Stimulated activated naive CD8-positive, alpha-beta T cell treated with anti-CD3 and anti-CD28 coated beads, Interleukin-15, Interleukin-2, amounts not matched to agents 100 ng/mL and 50 ng/mL, for 24 hours (primary cell): ENCODE measurements around the gene TYW3.

Source experiments
- H3K27ac Mint-ChIP-seq: one replicate; pipeline ENCODE4 v1.8.0; 2021; ENCODE audit warnings: mild to moderate bottlenecking, mixed read lengths
- H3K27me3 Mint-ChIP-seq: one replicate; pipeline ENCODE4 v1.8.0; 2021; ENCODE audit warnings: mixed read lengths
- H3K36me3 Mint-ChIP-seq: one replicate; pipeline ENCODE4 v1.8.0; 2021; ENCODE audit warnings: low read depth, mixed read lengths
- H3K4me1 Mint-ChIP-seq: one replicate; pipeline ENCODE4 v1.8.0; 2021; ENCODE audit warnings: low read depth, mixed read lengths
- H3K4me3 Mint-ChIP-seq: one replicate; pipeline ENCODE4 v1.8.0; 2021; ENCODE audit warnings: mild to moderate bottlenecking, mixed read lengths
- H3K9me3 Mint-ChIP-seq: one replicate; pipeline ENCODE4 v1.8.0; 2021; ENCODE audit warnings: mixed read lengths

TYW3 gene, protein sequence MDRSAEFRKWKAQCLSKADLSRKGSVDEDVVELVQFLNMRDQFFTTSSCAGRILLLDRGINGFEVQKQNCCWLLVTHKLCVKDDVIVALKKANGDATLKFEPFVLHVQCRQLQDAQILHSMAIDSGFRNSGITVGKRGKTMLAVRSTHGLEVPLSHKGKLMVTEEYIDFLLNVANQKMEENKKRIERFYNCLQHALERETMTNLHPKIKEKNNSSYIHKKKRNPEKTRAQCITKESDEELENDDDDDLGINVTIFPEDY

DNA sequence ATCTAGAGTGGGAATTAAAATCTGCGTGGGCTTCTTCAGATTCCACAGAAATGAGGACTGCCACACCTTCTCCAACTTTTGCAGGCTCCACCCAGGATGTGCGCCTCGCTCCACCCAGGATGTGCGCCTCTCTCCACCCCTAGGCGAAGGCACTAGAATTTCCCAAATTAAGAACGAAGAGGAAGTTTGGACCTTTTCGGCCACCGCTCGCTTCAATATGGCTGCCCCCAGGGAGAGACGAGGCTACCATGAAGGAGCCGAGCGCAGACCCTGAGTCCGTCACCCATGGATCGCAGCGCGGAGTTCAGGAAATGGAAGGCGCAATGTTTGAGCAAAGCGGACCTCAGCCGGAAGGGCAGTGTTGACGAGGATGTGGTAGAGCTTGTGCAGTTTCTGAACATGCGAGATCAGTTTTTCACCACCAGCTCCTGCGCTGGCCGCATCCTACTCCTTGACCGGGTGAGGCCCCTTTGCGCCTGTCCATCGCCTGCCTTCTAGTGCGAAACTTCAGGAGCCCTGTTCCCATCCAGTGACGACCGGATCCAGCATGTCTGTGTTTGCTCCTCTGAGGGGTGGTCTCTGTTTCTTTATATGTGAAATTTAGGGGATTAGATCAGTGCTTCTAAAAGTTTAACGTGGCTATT lies at the start of gene TYW3, which contains the start of gene CRYZ:
Gene TYW3, plus strand, starts transcription at position 193 of the 644 bp plus-strand sequence. Its CDS starts 93 bp downstream, at position 286.
Gene CRYZ, minus strand, starts transcription at position 91 of the 644 bp plus-strand sequence. CDS start 8,229 bp downstream, outside the sequence.
- Mint-ChIP-seq H3K9me3 (no peaks in the 10 kb centered on the region), H3K4me1 (peaks cover 57% of the 10 kb centered on the region), H3K4me3 (peak within 1 kb of the TSS; percentile 94), H3K36me3 (peaks cover 33% of the 10 kb centered on the region), H3K27ac (peak within 1 kb of the TSS; percentile 97), H3K27me3 (no peaks in the 10 kb centered on the region)

- Mint-ChIP-seq H3K27ac (no peak overlapping the region), H3K36me3 (no peaks in the 10 kb centered on the region), H3K27me3 (peaks cover 6% of the 10 kb centered on the region), H3K4me1 (no peaks in the 10 kb centered on the region), H3K4me3 (no peak overlapping the region), H3K9me3 (no peaks in the 10 kb centered on the region)
Observed at GRCh38 chr1:74683656-74684055, 49.3 kb upstream of the TYW3 start.

DNA sequence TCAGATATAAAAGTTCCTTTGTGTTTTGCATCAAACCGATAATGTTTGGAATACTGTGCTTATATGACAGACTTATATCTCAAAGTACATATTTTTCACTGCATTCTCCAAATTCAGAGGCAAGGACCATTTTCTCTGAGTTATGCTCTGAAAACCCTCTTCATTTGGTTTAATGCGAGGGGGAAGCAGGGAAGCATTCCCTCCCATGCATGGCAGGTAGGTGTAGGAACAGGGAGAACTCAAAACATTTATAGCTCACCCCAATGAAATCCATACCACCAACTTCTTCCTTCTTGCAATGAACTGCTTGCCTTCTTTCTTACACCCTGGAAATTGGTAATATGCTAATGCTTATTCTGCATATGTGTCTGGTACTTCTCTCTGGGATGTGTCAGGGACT lies 48.7 kb upstream of the TYW3 start:
- H3K36me3 Mint-ChIP-seq = no peaks in the 10 kb centered on the region
- H3K4me1 Mint-ChIP-seq = no peaks in the 10 kb centered on the region
- no peak overlapping the region for H3K4me3 Mint-ChIP-seq
- peaks cover 6% of the 10 kb centered on the region for H3K27me3 Mint-ChIP-seq
- no peaks in the 10 kb centered on the region for H3K9me3 Mint-ChIP-seq
- no peak overlapping the region for H3K27ac Mint-ChIP-seq

- Mint-ChIP-seq H3K27me3 (peaks cover 11% of the 10 kb centered on the region), H3K4me3 (no peak overlapping the region), H3K36me3 (no peaks in the 10 kb centered on the region), H3K9me3 (no peaks in the 10 kb centered on the region), H3K4me1 (no peaks in the 10 kb centered on the region), H3K27ac (no peak overlapping the region)
Observed at GRCh38 chr1:74686928-74687327, 46.0 kb upstream of the TYW3 start.

- Mint-ChIP-seq H3K4me3 (no peak overlapping the region), H3K9me3 (no peaks in the 10 kb centered on the region)
Observed at GRCh38 chr1:74689621-74690363, 43.2 kb upstream of the TYW3 start.

DNA sequence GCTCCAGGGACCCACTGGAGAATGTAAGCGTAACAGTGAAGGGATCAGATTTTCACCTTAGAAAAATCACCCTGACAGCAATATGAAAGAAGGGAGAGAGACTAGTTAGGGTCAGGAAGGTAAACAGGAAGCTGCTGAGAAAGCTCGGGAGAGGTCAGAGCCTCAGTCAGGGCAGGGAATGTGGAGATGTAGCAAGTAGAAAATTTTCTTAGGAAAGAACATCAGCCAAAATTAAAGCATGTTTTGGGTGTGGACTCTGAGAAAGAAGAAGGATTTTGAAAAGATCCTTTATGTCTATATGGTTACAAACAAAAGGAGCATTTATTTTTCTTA lies 42.6 kb upstream of the TYW3 start:
- no peak overlapping the region for H3K4me3 Mint-ChIP-seq
- H3K4me1 Mint-ChIP-seq = no peaks in the 10 kb centered on the region
- H3K27me3 Mint-ChIP-seq = peaks cover 7% of the 10 kb centered on the region
- no peaks in the 10 kb centered on the region for H3K9me3 Mint-ChIP-seq
- no peak overlapping the region for H3K27ac Mint-ChIP-seq
- H3K36me3 Mint-ChIP-seq = no peaks in the 10 kb centered on the region

More at GRCh38 chr1:74689621-74690363, 43.2 kb upstream of the TYW3 start:
- H3K4me1 Mint-ChIP-seq = no peaks in the 10 kb centered on the region
- peaks cover 10% of the 10 kb centered on the region for H3K27me3 Mint-ChIP-seq
- no peak overlapping the region for H3K27ac Mint-ChIP-seq
- no peaks in the 10 kb centered on the region for H3K36me3 Mint-ChIP-seq

DNA sequence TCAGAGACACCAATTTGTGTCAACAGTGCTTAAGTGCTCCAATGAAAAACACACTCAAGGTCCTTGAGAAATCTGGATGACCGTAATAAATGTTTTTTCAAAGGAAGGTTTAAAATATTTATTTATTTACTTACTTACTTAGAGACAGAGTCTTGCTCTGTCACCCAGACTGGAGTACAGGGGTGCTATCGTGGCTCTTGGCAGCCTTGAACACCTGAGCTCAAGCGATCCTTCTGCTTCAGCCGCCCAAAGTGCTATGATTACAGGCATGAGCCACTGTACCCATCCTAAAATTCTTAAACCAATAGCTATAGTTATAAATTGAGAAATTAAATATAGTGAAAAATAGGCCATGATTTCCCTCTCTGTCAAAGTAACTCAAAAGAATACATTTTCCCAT lies 42.0 kb upstream of the TYW3 start:
- H3K27me3 Mint-ChIP-seq = peaks cover 7% of the 10 kb centered on the region
- no peaks in the 10 kb centered on the region for H3K4me1 Mint-ChIP-seq
- no peaks in the 10 kb centered on the region for H3K36me3 Mint-ChIP-seq
- H3K4me3 Mint-ChIP-seq = no peak overlapping the region
- no peak overlapping the region for H3K27ac Mint-ChIP-seq
- no peaks in the 10 kb centered on the region for H3K9me3 Mint-ChIP-seq

GRCh38 chr1:74693473-74693872 lies 39.5 kb upstream of the TYW3 start:
- no peaks in the 10 kb centered on the region for H3K4me1 Mint-ChIP-seq
- H3K36me3 Mint-ChIP-seq = no peaks in the 10 kb centered on the region
- no peak overlapping the region for H3K4me3 Mint-ChIP-seq
- no peak overlapping the region for H3K27ac Mint-ChIP-seq
- no peaks in the 10 kb centered on the region for H3K9me3 Mint-ChIP-seq
- peaks cover 7% of the 10 kb centered on the region for H3K27me3 Mint-ChIP-seq

- Mint-ChIP-seq H3K27ac (no peak overlapping the region), H3K36me3 (peaks cover 10% of the 10 kb centered on the region), H3K9me3 (no peaks in the 10 kb centered on the region), H3K4me1 (no peaks in the 10 kb centered on the region), H3K27me3 (no peaks in the 10 kb centered on the region), H3K4me3 (no peak overlapping the region)
Observed at GRCh38 chr1:74697832-74698231, 35.1 kb upstream of the TYW3 start.

DNA sequence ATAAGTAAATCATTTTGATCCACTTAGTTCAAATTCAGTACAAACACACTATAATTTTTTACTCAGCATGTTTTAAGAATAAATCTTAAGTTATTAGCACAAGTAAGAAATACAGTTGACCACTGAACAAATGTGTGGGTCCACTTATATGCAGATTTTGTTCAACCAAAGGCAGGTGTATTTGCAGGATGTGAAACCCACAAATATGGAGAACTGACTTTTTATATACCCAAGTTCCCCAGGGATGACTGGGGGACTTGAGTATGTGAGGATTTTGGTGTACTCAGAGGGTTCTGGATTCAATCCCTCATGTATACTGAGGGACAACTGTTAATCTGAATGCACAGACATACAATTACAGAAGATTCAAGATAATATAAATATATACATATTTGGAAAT lies 33.6 kb upstream of the TYW3 start:
- Mint-ChIP-seq H3K4me3 (no peak overlapping the region), H3K4me1 (no peaks in the 10 kb centered on the region), H3K27me3 (no peaks in the 10 kb centered on the region), H3K36me3 (peaks cover 21% of the 10 kb centered on the region), H3K9me3 (no peaks in the 10 kb centered on the region), H3K27ac (no peak overlapping the region)

DNA sequence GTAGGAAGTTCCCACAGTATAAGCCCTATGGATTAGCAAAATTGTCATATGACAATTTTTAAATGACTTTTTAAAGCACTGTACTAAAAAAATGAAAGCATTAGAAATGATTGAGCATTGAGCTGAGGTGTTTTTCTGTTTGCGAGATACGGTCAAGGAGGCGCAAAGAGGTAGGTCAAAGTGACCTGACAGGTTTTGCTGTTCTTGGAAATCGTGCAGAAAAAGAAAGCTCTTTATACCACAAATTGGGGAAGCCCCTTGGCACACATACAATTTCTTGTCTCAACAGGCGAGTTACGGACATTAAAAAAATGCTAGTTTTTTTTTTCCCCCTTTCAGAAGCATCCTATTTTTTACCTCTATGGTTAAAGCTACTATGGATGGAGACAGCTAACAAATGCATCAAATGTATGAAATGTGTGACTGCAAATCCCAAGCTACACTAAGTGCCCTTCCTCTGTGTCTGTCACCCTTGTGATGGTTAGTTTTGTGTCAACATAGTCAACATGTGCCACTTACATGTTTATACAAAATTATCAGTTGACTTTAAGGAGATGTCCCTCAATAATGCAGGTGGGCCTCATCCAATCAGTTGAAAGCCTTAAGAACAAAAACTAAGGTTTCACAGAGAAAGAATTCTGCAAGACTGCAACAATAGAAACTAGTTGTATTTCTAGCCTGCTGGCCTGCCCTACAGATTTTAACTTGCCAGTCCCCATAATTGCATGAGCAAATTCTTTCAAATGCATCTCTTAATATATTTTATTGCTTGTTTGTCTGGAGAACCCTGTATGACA lies 29.4 kb upstream of the TYW3 start:
- no peak overlapping the region for H3K27ac Mint-ChIP-seq
- no peaks in the 10 kb centered on the region for H3K9me3 Mint-ChIP-seq
- H3K27me3 Mint-ChIP-seq = no peaks in the 10 kb centered on the region
- no peaks in the 10 kb centered on the region for H3K4me1 Mint-ChIP-seq
- H3K4me3 Mint-ChIP-seq = no peak overlapping the region
- H3K36me3 Mint-ChIP-seq = peaks cover 39% of the 10 kb centered on the region

- no peaks in the 10 kb centered on the region for H3K9me3 Mint-ChIP-seq
- H3K27ac Mint-ChIP-seq = no peak overlapping the region
- H3K4me3 Mint-ChIP-seq = no peak overlapping the region
- no peaks in the 10 kb centered on the region for H3K27me3 Mint-ChIP-seq
- H3K36me3 Mint-ChIP-seq = peaks cover 28% of the 10 kb centered on the region
- H3K4me1 Mint-ChIP-seq = no peaks in the 10 kb centered on the region
Observed at GRCh38 chr1:74712881-74713280, 20.1 kb upstream of the TYW3 start.

DNA sequence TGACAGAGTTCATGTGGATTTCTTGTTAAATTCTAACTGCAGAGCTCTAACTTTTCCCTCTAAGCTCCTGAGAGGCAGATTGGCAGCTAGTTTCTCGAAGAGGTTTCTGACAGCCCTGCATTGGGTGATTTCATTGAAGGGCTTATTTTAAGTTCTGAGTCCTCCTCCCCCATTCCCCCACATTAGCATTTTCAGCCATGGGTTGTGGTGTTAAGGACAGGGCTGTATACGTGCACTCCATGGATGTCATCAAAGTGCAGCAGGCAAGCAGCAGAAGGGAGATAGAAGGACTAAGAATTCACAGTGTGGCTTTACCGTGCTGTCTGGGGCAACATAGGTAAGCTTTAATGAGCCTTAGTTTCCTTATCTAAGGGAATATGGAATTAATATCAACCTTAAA lies 19.1 kb upstream of the TYW3 start:
- H3K36me3 Mint-ChIP-seq = peaks cover 22% of the 10 kb centered on the region
- H3K4me1 Mint-ChIP-seq = no peaks in the 10 kb centered on the region
- no peak overlapping the region for H3K27ac Mint-ChIP-seq
- no peaks in the 10 kb centered on the region for H3K27me3 Mint-ChIP-seq
- H3K9me3 Mint-ChIP-seq = no peaks in the 10 kb centered on the region
- H3K4me3 Mint-ChIP-seq = no peak overlapping the region

- H3K36me3 Mint-ChIP-seq = peaks cover 15% of the 10 kb centered on the region
- H3K4me3 Mint-ChIP-seq = no peak overlapping the region
- no peaks in the 10 kb centered on the region for H3K9me3 Mint-ChIP-seq
- H3K27me3 Mint-ChIP-seq = no peaks in the 10 kb centered on the region
- no peak overlapping the region for H3K27ac Mint-ChIP-seq
- H3K4me1 Mint-ChIP-seq = no peaks in the 10 kb centered on the region
Observed at GRCh38 chr1:74714429-74715235, 18.3 kb upstream of the TYW3 start.
